Activated CD8-positive, alpha-beta T cell treated with anti-CD3 and anti-CD28 coated beads for 36 hours (primary cell): ENCODE measurements around the gene AASDH. TPM values are rescaled to one million over a fixed set of nuclear protein-coding genes. Genes with fewer than 3 reads are reported as not detected.

Experiments used
- ATAC-seq: fragments of 200-7000 bp; cut with Tn5 transposase; one replicate; pipeline ENCODE4 v1.10.0; 2021; ENCODE audit warnings: mild to moderate bottlenecking, moderate library complexity
- CTCF ChIA-PET: fragments of 350-600 bp; sonication (Branson Sonifier 250); formaldehyde crosslinking; loops from one replicate; lab custom pipeline; 2021; ENCODE audit warnings: antibody characterized with exemption; lab: Charles Lee
- POLR2A ChIA-PET: fragments of 350-600 bp; sonication (Branson Sonifier 250); formaldehyde crosslinking; loops from one replicate; lab custom pipeline; 2021; ENCODE audit warnings: antibody characterized with exemption; lab: Charles Lee
- DNase-seq: peaks from one replicate; pipeline ENCODE4 v3.0.0-alpha.2; 2020
- H3K27ac Mint-ChIP-seq: one replicate; pipeline ENCODE4 v1.8.0; 2021; ENCODE audit warnings: mild to moderate bottlenecking, mixed read lengths
- H3K27me3 Mint-ChIP-seq: one replicate; pipeline ENCODE4 v1.8.0; 2021; ENCODE audit warnings: mixed read lengths
- H3K36me3 Mint-ChIP-seq: one replicate; pipeline ENCODE4 v1.8.0; 2021; ENCODE audit warnings: low read depth, mixed read lengths
- H3K4me1 Mint-ChIP-seq: one replicate; pipeline ENCODE4 v1.8.0; 2021; ENCODE audit warnings: low read depth, mixed read lengths
- H3K4me3 Mint-ChIP-seq: one replicate; pipeline ENCODE4 v1.8.0; 2021; ENCODE audit warnings: mild to moderate bottlenecking, moderate library complexity, mixed read lengths
- H3K9me3 Mint-ChIP-seq: one replicate; pipeline ENCODE4 v1.8.0; 2021; ENCODE audit warnings: mixed read lengths
- intact Hi-C: fragments of 100-400 bp; cut with micrococcal nuclease; formaldehyde crosslinking; loops from one replicate; pipeline ENCODE4 v1.10.0; 2022
- total RNA-seq, 2 experiments: library from RNA; stranded (reverse); gene quantifications; one replicate each; pipeline ENCODE4 v1.2.3, GENCODE V29; 2021
- TF ChIP-seq, protein P1 (sequence below): fragments of 200-600 bp; IDR thresholded peaks from one replicate; pipeline ENCODE4 v1.8.0; 2022; ENCODE audit warnings: antibody characterized with exemption, mild to moderate bottlenecking

The AASDH gene
- total RNA-seq, 2 experiments from 2014 or later, result 14.5 to 14.7 TPM

DNA sequence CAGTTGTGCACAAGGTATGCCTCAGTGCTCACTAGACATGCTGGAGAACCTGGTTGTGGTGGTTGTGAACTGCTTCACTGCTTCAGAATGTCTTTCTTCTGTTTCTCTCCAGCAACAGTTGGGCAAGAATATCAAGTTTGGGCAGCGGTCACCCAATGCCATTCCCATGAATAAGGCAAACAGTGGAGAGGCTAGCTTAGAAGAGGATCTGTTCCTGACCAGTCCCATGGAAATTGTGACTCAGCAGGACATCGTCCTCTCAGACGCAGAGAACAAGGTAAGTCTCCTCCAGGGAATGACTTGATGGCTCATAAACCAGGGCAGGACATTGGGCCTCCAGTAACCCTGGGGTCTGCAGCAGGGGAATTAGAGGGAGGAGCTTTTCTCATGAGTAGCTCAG, 79.9 kb downstream of the AASDH start:
- no peaks in the 10 kb centered on the region for H3K27me3 Mint-ChIP-seq
- no peak for ATAC-seq
- no peaks in the 10 kb centered on the region for H3K4me1 Mint-ChIP-seq
- TF ChIP-seq, protein P1, sequence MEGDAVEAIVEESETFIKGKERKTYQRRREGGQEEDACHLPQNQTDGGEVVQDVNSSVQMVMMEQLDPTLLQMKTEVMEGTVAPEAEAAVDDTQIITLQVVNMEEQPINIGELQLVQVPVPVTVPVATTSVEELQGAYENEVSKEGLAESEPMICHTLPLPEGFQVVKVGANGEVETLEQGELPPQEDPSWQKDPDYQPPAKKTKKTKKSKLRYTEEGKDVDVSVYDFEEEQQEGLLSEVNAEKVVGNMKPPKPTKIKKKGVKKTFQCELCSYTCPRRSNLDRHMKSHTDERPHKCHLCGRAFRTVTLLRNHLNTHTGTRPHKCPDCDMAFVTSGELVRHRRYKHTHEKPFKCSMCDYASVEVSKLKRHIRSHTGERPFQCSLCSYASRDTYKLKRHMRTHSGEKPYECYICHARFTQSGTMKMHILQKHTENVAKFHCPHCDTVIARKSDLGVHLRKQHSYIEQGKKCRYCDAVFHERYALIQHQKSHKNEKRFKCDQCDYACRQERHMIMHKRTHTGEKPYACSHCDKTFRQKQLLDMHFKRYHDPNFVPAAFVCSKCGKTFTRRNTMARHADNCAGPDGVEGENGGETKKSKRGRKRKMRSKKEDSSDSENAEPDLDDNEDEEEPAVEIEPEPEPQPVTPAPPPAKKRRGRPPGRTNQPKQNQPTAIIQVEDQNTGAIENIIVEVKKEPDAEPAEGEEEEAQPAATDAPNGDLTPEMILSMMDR, result no peak
- ChIA-PET POLR2A (no interaction called here), CTCF (no interaction called here)
- no peak for DNase-seq
- H3K9me3 Mint-ChIP-seq, result no peaks in the 10 kb centered on the region
- intact Hi-C loops, result loop anchor here (10.0 kb wide), 2 partner anchors 173 to 263 kb away; a partner anchor contains a TSS
- H3K4me3 Mint-ChIP-seq, result no peak overlapping the region
- no peaks in the 10 kb centered on the region for H3K36me3 Mint-ChIP-seq
- no peak overlapping the region for H3K27ac Mint-ChIP-seq

DNA sequence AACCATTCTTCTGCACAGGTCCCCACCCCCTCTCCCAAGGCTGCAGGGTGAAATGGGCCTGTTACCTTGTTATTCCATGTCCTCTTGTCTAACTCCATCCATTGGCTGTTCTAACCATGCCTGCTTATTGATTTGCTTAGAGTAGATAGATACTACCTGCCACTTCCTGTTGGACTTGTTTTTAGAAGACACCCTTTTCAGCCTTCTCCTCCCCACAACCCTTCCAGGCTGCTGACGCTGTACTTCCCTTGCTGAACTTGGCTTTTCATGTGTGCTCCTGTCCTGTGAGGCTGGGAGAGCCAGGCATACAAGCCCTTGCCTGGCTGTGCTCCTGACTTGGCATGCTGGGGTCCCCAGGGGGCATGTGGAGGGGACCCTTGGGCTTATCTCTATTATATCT, 81.9 kb downstream of the AASDH start:
- TF ChIP-seq, protein P1, result no peak
- DNase-seq (no peak), ATAC-seq (no peak)
- Mint-ChIP-seq H3K27ac (no peak overlapping the region), H3K4me1 (peaks cover 4% of the 10 kb centered on the region), H3K36me3 (no peaks in the 10 kb centered on the region), H3K27me3 (peaks cover 2% of the 10 kb centered on the region), H3K4me3 (no peak overlapping the region), H3K9me3 (no peaks in the 10 kb centered on the region)
- POLR2A ChIA-PET, result no interaction called here
- intact Hi-C loops, result loop anchor here (10.0 kb wide), 2 partner anchors 171 to 261 kb away; a partner anchor contains a TSS
- CTCF ChIA-PET, result interaction anchor here (1.2 kb wide), 1 partner anchor 22 kb away, joined by 3 read pairs; no protein-coding TSS in a partner anchor

DNA sequence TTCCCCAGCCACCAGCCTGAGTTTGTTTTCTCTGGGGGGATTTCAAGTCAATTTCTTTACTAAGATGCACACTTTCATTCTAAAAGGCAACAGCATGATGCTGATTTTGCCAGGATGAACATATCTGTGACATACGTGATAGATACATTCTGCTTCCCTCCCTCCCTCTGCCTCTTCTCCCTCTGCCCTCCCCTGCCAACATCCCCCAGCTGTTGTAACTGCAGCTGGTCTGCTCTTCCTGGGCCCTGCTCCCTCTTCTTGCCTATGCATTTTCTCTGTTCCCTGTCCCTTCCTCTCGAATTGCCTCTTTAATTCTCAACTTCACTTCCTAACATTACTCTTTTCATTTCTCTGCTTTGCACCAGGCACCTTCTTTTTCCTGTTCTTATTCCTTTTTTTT, 83.4 kb downstream of the AASDH start:
- CTCF ChIA-PET, result no interaction called here
- peaks cover 4% of the 10 kb centered on the region for H3K4me1 Mint-ChIP-seq
- TF ChIP-seq, protein P1, result no peak
- no peak for ATAC-seq
- intact Hi-C loops, result loop anchor here (5.0 to 10.0 kb wide), 3 partner anchors 169 to 357 kb away; partner anchors contain the start of gene CEP135
- no peak overlapping the region for H3K27ac Mint-ChIP-seq
- POLR2A ChIA-PET, result no interaction called here
- DNase-seq, result no peak
- peaks cover 2% of the 10 kb centered on the region for H3K27me3 Mint-ChIP-seq
- H3K36me3 Mint-ChIP-seq, result no peaks in the 10 kb centered on the region
- no peak overlapping the region for H3K4me3 Mint-ChIP-seq
- no peaks in the 10 kb centered on the region for H3K9me3 Mint-ChIP-seq

DNA sequence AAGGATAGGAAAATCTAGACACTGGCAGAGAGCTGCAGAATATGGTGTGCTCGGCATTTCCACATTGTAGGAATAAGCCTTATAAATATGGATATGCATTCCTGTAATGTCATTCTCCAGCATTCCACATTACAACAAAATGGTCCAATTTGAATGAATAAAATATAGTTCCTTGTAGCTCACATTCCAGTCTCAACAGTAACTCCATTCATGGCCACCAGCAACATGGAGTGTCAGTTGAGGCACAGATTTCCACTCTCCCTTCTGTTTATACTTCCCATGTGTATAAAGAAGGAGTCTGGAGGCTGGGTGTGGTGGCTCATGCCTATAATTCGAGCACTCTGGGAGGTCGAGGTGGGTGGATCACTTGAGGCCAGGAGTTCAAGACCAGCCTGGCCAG, 84.5 kb downstream of the AASDH start:
- TF ChIP-seq, protein P1, result no peak
- Mint-ChIP-seq H3K9me3 (no peaks in the 10 kb centered on the region), H3K4me3 (no peak overlapping the region), H3K27me3 (peaks cover 2% of the 10 kb centered on the region), H3K36me3 (no peaks in the 10 kb centered on the region), H3K4me1 (peaks cover 4% of the 10 kb centered on the region), H3K27ac (no peak overlapping the region)
- intact Hi-C loops, result loop anchor here (5.0 to 10.0 kb wide), 3 partner anchors 168 to 355 kb away; partner anchors contain the start of gene CEP135
- DNase-seq (no peak), ATAC-seq (no peak)
- POLR2A ChIA-PET, result no interaction called here
- CTCF ChIA-PET, result interaction anchor here (0.9 kb wide), 1 partner anchor 172 kb away, joined by 3 read pairs; no protein-coding TSS in a partner anchor

DNA sequence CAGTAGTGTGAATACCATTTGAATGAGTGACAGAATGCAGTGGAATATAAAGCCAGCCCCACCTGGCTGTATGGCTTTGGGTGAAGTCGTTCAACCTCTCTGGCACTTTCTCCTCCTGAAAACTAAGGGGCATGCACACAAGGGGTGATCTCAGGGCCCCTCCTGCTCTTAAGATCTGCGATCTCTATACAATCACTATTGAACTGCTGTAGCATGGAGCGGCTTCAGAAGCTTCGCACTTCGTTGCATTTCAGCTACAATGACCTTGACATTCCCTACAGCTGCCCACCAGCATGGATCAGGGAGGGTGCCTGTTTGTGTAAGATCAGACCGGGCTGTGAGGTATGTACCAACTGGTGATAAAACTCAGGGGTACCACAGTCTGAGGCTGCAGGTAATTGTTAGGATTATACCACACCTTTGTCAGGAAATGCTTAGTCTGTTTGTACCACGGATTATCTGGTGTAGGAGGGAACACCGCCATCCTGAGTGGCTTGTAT, 85.2 kb downstream of the AASDH start:
- no peak overlapping the region for H3K4me3 Mint-ChIP-seq
- TF ChIP-seq, protein P1, result no peak
- peaks cover 4% of the 10 kb centered on the region for H3K4me1 Mint-ChIP-seq
- ChIA-PET POLR2A (no interaction called here), CTCF (interaction anchor here (0.9 to 1.7 kb wide), 2 partner anchors 12 to 171 kb away, joined by 3 to 5 read pairs; no protein-coding TSS in a partner anchor)
- DNase-seq (no peak), ATAC-seq (no peak)
- H3K27me3 Mint-ChIP-seq, result peaks cover 2% of the 10 kb centered on the region
- intact Hi-C loops, result loop anchor here (5.0 to 10.0 kb wide), 3 partner anchors 167 to 355 kb away; partner anchors contain the start of gene CEP135
- H3K36me3 Mint-ChIP-seq, result no peaks in the 10 kb centered on the region
- no peaks in the 10 kb centered on the region for H3K9me3 Mint-ChIP-seq
- H3K27ac Mint-ChIP-seq, result no peak overlapping the region
